GM18519 (cell line): ENCODE measurements around the gene CR1L.
"Not testable (repeated sequence)": the region's sequence is repeated elsewhere in the genome, so short reads cannot be mapped to it uniquely, and the experiment has no call there.

Experiments used
- ATAC-seq: cut with Tn5 transposase; IDR thresholded peaks from one replicate; pipeline ENCODE4 v1.9.1; 2021; ENCODE audit warnings: mild to moderate bottlenecking, moderate library complexity; ENCODE audit not compliant: unreplicated experiment, low FRiP score

CR1L gene

GRCh38 chr1:207644852-207645634 is at the start of gene CR1L:
Gene CR1L, plus strand, starts transcription at chr1:207645133. Its CDS starts 101 bp downstream, at chr1:207645234.
- ATAC-seq, result no peak

GRCh38 chr1:207603777-207604176 is 41.2 kb upstream of the CR1L start:
- ATAC-seq, result no peak

- ATAC-seq, result no peak
These were observed 39.2 kb upstream of the CR1L start for GRCh38 chr1:207605444-207606361.

- no peak for ATAC-seq
These were observed 38.6 kb upstream of the CR1L start for GRCh38 chr1:207606362-207606755.

- no peak for ATAC-seq
These were observed 32.2 kb upstream of the CR1L start for GRCh38 chr1:207612762-207613161.

GRCh38 chr1:207619871-207620542 is 24.9 kb upstream of the CR1L start:
- peak; percentile 82 for ATAC-seq

GRCh38 chr1:207620543-207620893 is 24.4 kb upstream of the CR1L start:
- ATAC-seq, result no peak

- not testable (repeated sequence) for ATAC-seq
These were observed 19.3 kb upstream of the CR1L start for GRCh38 chr1:207625504-207626071.

- no peak for ATAC-seq
These were observed 18.0 kb upstream of the CR1L start for GRCh38 chr1:207626972-207627337.

GRCh38 chr1:207627496-207627895 is 17.4 kb upstream of the CR1L start:
- no peak for ATAC-seq

- ATAC-seq, result no peak
These were observed 16.2 kb upstream of the CR1L start for GRCh38 chr1:207628776-207629175.

GRCh38 chr1:207631137-207631536 is 13.8 kb upstream of the CR1L start:
- no peak for ATAC-seq

GRCh38 chr1:207633226-207633625 is 11.7 kb upstream of the CR1L start:
- ATAC-seq, result no peak

GRCh38 chr1:207633699-207634289 is 11.1 kb upstream of the CR1L start:
- ATAC-seq, result not testable (repeated sequence)

- ATAC-seq, result not testable (repeated sequence)
These were observed 10.6 kb upstream of the CR1L start for GRCh38 chr1:207634293-207634692.

- not testable (repeated sequence) for ATAC-seq
These were observed 9.3 kb upstream of the CR1L start for GRCh38 chr1:207635569-207636186.

GRCh38 chr1:207638487-207639145 is 6.3 kb upstream of the CR1L start:
- not testable (repeated sequence) for ATAC-seq

- not testable (repeated sequence) for ATAC-seq
These were observed 5.6 kb upstream of the CR1L start for GRCh38 chr1:207639362-207639761.

- ATAC-seq, result no peak
These were observed 624 bp upstream of the CR1L start for GRCh38 chr1:207644166-207644851.
